SK-N-SH treated with all-trans-retinoic acid at 6 μM for 48 hours (cell line): Measurements from ENCODE around the gene TRPV5.

Experiments
- ATAC-seq: fragments of 200-7000 bp; cut with Tn5 transposase; 3 replicates; pipeline ENCODE4 v1.9.1; 2020; ENCODE audit warnings: mild to moderate bottlenecking, moderate library complexity
- ARNTL ChIP-seq: fragments of 450-650 bp; formaldehyde crosslinking; IDR thresholded peaks from 2 replicates; pipeline ENCODE4 v1.5.0; 2020; ENCODE audit warnings: low read depth, mild to moderate bottlenecking, moderate library complexity, borderline replicate concordance
- BACH2 ChIP-seq: fragments of 250-450 bp; sonication (Bioruptor Pico); IDR thresholded peaks from 2 replicates; pipeline ENCODE4 v1.9.0; 2021; ENCODE audit warnings: mild to moderate bottlenecking, borderline replicate concordance
- CREB5 ChIP-seq: fragments of 250-450 bp; sonication (Bioruptor Pico); IDR thresholded peaks from 2 replicates; pipeline ENCODE4 v1.5.1; 2020; ENCODE audit warnings: low read depth, mild to moderate bottlenecking, moderate library complexity
- CSDC2 ChIP-seq: fragments of 250-450 bp; sonication (Bioruptor Pico); IDR thresholded peaks from 2 replicates; pipeline ENCODE4 v1.5.0; 2020; ENCODE audit warnings: mild to moderate bottlenecking, moderate library complexity
- ESRRG ChIP-seq: fragments of 250-450 bp; sonication (Bioruptor Pico); IDR thresholded peaks from 2 replicates; pipeline ENCODE4 v1.6.1; 2021; ENCODE audit warnings: mild to moderate bottlenecking
- GLIS3 ChIP-seq: fragments of 250-450 bp; sonication (Bioruptor Pico); IDR thresholded peaks from 2 replicates; pipeline ENCODE4 v1.5.0; 2020; ENCODE audit warnings: mild to moderate bottlenecking, moderate library complexity
- ISL1 ChIP-seq: fragments of 250-450 bp; sonication (Bioruptor Pico); IDR thresholded peaks from 2 replicates; pipeline ENCODE4 v2.1.2; 2022; ENCODE audit warnings: mild to moderate bottlenecking, moderate library complexity
- OSR1 ChIP-seq: fragments of 250-450 bp; sonication (Bioruptor Pico); IDR thresholded peaks from 2 replicates; pipeline ENCODE4 v1.8.0; 2022; ENCODE audit warnings: moderate library complexity, mild to moderate bottlenecking, inconsistent platforms
- PATZ1 ChIP-seq: fragments of 250-450 bp; sonication (Bioruptor Pico); IDR thresholded peaks from 2 replicates; pipeline ENCODE4 v1.8.0; 2020; ENCODE audit warnings: mild to moderate bottlenecking, moderate library complexity, borderline replicate concordance
- RARB ChIP-seq: fragments of 250-450 bp; sonication (Bioruptor Pico); IDR thresholded peaks from 2 replicates; pipeline ENCODE4 v1.8.0; 2021; ENCODE audit warnings: mild to moderate bottlenecking, moderate library complexity
- TCF4 ChIP-seq: fragments of 250-450 bp; sonication (Bioruptor Pico); IDR thresholded peaks from 2 replicates; pipeline ENCODE4 v1.8.0; 2021; ENCODE audit warnings: mild to moderate bottlenecking, moderate library complexity, borderline replicate concordance
- TSHZ2 ChIP-seq: fragments of 250-450 bp; sonication (Bioruptor Pico); IDR thresholded peaks from 2 replicates; pipeline ENCODE4 v1.5.0; 2020; ENCODE audit warnings: mild to moderate bottlenecking, moderate library complexity
- ZC3H10 ChIP-seq: fragments of 250-450 bp; sonication (Bioruptor Pico); IDR thresholded peaks from 2 replicates; pipeline ENCODE4 v1.5.1; 2021; ENCODE audit warnings: mild to moderate bottlenecking, moderate library complexity
- ZFP3 ChIP-seq: fragments of 250-450 bp; sonication (Bioruptor Pico); IDR thresholded peaks from 2 replicates; pipeline ENCODE4 v1.5.0; 2020; ENCODE audit warnings: mild to moderate bottlenecking, moderate library complexity
- ZNF565 ChIP-seq: fragments of 450-650 bp; formaldehyde crosslinking; conservative IDR thresholded peaks from 2 replicates; pipeline ENCODE4 v1.5.0; 2020; ENCODE audit warnings: low read depth, mild to moderate bottlenecking, moderate library complexity
- ZNF70 ChIP-seq: fragments of 450-650 bp; formaldehyde crosslinking; IDR thresholded peaks from 2 replicates; pipeline ENCODE4 v1.5.0; 2020; ENCODE audit warnings: mild to moderate bottlenecking, moderate library complexity
- ZNF8 ChIP-seq: fragments of 450-650 bp; formaldehyde crosslinking; IDR thresholded peaks from 2 replicates; pipeline ENCODE4 v1.5.0; 2020; ENCODE audit warnings: mild to moderate bottlenecking, moderate library complexity
- TF ChIP-seq, protein P1 (sequence below): fragments of 250-450 bp; sonication (Bioruptor Pico); IDR thresholded peaks from 2 replicates; pipeline ENCODE4 v1.8.0; 2021; ENCODE audit warnings: low read depth, mild to moderate bottlenecking, moderate library complexity, borderline replicate concordance
- TF ChIP-seq, protein P2 (sequence below): fragments of 250-450 bp; sonication (Bioruptor Pico); IDR thresholded peaks from 2 replicates; pipeline ENCODE4 v1.5.1; 2021; ENCODE audit warnings: mild to moderate bottlenecking, moderate library complexity

The TRPV5 gene

DNA sequence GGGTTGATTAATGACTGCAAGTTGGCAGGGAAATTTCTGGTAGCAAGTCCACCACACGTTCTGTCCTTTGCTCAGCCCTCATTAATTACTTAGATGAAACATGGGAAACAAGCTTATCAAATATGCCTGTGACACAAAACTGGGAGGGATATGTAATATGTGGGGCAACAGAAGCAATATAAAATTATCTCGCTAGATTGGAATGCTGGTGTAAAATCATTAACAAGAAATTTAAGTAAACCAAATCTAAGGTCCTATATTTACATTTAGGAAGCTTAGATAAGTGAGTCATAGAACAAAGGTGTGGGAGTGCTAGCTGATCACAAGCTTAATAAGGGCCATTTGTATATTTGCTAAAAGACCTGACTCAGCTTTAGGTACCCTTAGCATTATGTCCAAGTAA is 23.5 kb downstream of the TRPV5 start:
- TF ChIP-seq TSHZ2 (no peak), ZNF70 (no peak), CSDC2 (no peak), RARB (CRISPR knock-in tag) (no peak), TCF4 (CRISPR knock-in tag) (no peak), OSR1 (CRISPR knock-in tag) (no peak), ESRRG (CRISPR knock-in tag) (no peak), ZNF8 (CRISPR knock-in tag) (no peak)
- TF ChIP-seq, protein P1, sequence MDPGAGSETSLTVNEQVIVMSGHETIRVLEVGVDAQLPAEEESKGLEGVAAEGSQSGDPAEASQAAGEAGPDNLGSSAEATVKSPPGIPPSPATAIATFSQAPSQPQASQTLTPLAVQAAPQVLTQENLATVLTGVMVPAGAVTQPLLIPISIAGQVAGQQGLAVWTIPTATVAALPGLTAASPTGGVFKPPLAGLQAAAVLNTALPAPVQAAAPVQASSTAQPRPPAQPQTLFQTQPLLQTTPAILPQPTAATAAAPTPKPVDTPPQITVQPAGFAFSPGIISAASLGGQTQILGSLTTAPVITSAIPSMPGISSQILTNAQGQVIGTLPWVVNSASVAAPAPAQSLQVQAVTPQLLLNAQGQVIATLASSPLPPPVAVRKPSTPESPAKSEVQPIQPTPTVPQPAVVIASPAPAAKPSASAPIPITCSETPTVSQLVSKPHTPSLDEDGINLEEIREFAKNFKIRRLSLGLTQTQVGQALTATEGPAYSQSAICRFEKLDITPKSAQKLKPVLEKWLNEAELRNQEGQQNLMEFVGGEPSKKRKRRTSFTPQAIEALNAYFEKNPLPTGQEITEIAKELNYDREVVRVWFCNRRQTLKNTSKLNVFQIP, result no peak
- ATAC-seq, result no peak

GRCh38 chr7:142908921-142909890 is 24.3 kb downstream of the TRPV5 start:
- TF ChIP-seq BACH2 (CRISPR knock-in tag), result no peak
- no peak for TF ChIP-seq PATZ1 (CRISPR knock-in tag)
- no peak for TF ChIP-seq OSR1 (CRISPR knock-in tag)
- no peak for TF ChIP-seq ARNTL (CRISPR knock-in tag)
- TF ChIP-seq GLIS3 (CRISPR knock-in tag), result no peak
- TF ChIP-seq, protein P2, sequence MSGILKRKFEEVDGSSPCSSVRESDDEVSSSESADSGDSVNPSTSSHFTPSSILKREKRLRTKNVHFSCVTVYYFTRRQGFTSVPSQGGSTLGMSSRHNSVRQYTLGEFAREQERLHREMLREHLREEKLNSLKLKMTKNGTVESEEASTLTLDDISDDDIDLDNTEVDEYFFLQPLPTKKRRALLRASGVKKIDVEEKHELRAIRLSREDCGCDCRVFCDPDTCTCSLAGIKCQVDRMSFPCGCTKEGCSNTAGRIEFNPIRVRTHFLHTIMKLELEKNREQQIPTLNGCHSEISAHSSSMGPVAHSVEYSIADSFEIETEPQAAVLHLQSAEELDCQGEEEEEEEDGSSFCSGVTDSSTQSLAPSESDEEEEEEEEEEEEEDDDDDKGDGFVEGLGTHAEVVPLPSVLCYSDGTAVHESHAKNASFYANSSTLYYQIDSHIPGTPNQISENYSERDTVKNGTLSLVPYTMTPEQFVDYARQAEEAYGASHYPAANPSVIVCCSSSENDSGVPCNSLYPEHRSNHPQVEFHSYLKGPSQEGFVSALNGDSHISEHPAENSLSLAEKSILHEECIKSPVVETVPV (CRISPR knock-in tag), result no peak
- TF ChIP-seq ISL1, result no peak
- no peak for TF ChIP-seq TCF4 (CRISPR knock-in tag)
- no peak for TF ChIP-seq ZNF8 (CRISPR knock-in tag)
- no peak for TF ChIP-seq RARB (CRISPR knock-in tag)
- no peak for TF ChIP-seq ZC3H10 (CRISPR knock-in tag)
- TF ChIP-seq CREB5 (CRISPR knock-in tag), result no peak
- no peak for TF ChIP-seq TSHZ2
- no peak for TF ChIP-seq ESRRG (CRISPR knock-in tag)
- TF ChIP-seq ZNF70, result no peak
- TF ChIP-seq, protein P1, result no peak
- no peak for TF ChIP-seq ZNF565 (CRISPR knock-in tag)
- no peak for TF ChIP-seq ZFP3 (CRISPR knock-in tag)
- TF ChIP-seq CSDC2, result no peak

More at GRCh38 chr7:142908921-142909890, 24.3 kb downstream of the TRPV5 start:
- peak; percentile 89 for ATAC-seq
